Tibial nerve (tissue), 4 donors: Measurements from ENCODE around the gene TRIM8. TPM values are rescaled to one million over a fixed set of nuclear protein-coding genes. Genes with fewer than 3 reads are reported as not detected.

ENCODE experiments used
- DNase-seq, 2 donors: peaks; one replicate each; pipeline ENCODE4 v3.0.0-alpha.2; 2019; ENCODE audit warnings: low spot score in 2 of 2
- H3K27ac ChIP-seq, 4 donors: fragments of 200-600 bp; sonication (generic) in 3 of 4; one replicate each; pipeline ENCODE4 v1.5.1; 2017 to 2019; ENCODE audit warnings: mild to moderate bottlenecking in 1 of 4
- H3K27me3 ChIP-seq, 2 donors: fragments of 200-600 bp; sonication (generic) in 1 of 2; one replicate each; pipeline versions ENCODE4 v1.5.1 to v1.6.0; 2017 to 2019
- H3K36me3 ChIP-seq, 3 donors: fragments of 200-600 bp; sonication (generic); one replicate each; pipeline ENCODE4 v1.5.1; 2018 to 2019
- H3K4me1 ChIP-seq, 4 donors: fragments of 200-600 bp; sonication (generic) in 3 of 4; one replicate each; pipeline ENCODE4 v1.5.1; 2017 to 2019
- H3K4me3 ChIP-seq, 4 donors: fragments of 200-600 bp; sonication (generic) in 3 of 4; one replicate each; pipeline ENCODE4 v1.5.1; 2017 to 2019; ENCODE audit warnings: mild to moderate bottlenecking in 1 of 4, moderate library complexity in 1 of 4
- H3K9me3 ChIP-seq, 4 donors: fragments of 200-600 bp; sonication (generic) in 3 of 4; one replicate each; pipeline ENCODE4 v1.5.1; 2017 to 2019
- CTCF ChIP-seq, 5 experiments: fragments of 200-600 bp in 3 of 5; fragments of 450-650 bp in 2 of 5; sonication (generic) in 3 of 5; IDR thresholded peaks; one replicate each; pipeline ENCODE4 v1.5.1; 2016 to 2019; ENCODE audit warnings: antibody characterized with exemption in 5 of 5, mild to moderate bottlenecking in 3 of 5, moderate library complexity in 2 of 5
- EP300 ChIP-seq, 2 donors: sonication (generic); formaldehyde crosslinking; IDR thresholded peaks; one replicate each; pipeline ENCODE4 v1.6.1; 2017; ENCODE audit warnings: antibody characterized with exemption in 2 of 2, mild to moderate bottlenecking in 1 of 2
- POLR2A ChIP-seq, 2 donors: fragments of 450-650 bp; IDR thresholded peaks; one replicate each; pipeline ENCODE4 v1.6.1; 2017; ENCODE audit warnings: antibody characterized with exemption in 2 of 2, mild to moderate bottlenecking in 2 of 2, moderate library complexity in 2 of 2
- WGBS, 2 donors: methylation state at CpG; one replicate each; pipeline ENCODE4 v1.1.5; 2018; 5-methylcytosine and 5-hydroxymethylcytosine counted together
- total RNA-seq, 4 donors: library from RNA; depleted of rRNA; stranded (reverse); fragments of >200 nt; gene quantifications; one replicate each; pipeline ENCODE4 v1.1.0, GENCODE V29; 2016

TRIM8 gene
- total RNA-seq, 4 donors from 2014 or later = 156 to 206 (median 157) TPM

- DNase-seq = peak; percentile 68 to 76
- Histone ChIP-seq H3K9me3 (no peaks in the 10 kb centered on the region), H3K4me1 (peaks cover 0 to 39% (median 32%) of the 10 kb centered on the region in 4 donors), H3K27ac (peak overlapping the region; percentile 99 to 100 (median 99)), H3K4me3 (peak overlapping the region; percentile 88 to 99 (median 96)), H3K27me3 (no peaks in the 10 kb centered on the region), H3K36me3 (peaks cover 0 to 13% (median 0%) of the 10 kb centered on the region in 3 donors)
- 0% methylated on average over 13 to 42 of the region's 62 CpGs for WGBS, 2 donors
- TF ChIP-seq POLR2A (IDR thresholded peaks at IDR 0.05) (no peak), CTCF (IDR thresholded peaks at IDR 0.05) (peak; percentile 40 to 76 (median 61)), EP300 (IDR thresholded peaks at IDR 0.05) (peak in 1 of 2 donors; percentile 58)
Measured at GRCh38 chr10:102644646-102645387, 538 bp downstream of the TRIM8 start.

- Histone ChIP-seq H3K9me3 (no peaks in the 10 kb centered on the region), H3K4me3 (peak overlapping the region; percentile 88 to 99 (median 96)), H3K36me3 (peaks cover 0 to 15% (median 0%) of the 10 kb centered on the region in 3 donors), H3K27ac (peak overlapping the region; percentile 99 to 100 (median 99)), H3K27me3 (no peaks in the 10 kb centered on the region), H3K4me1 (peaks cover 0 to 44% (median 38%) of the 10 kb centered on the region in 4 donors)
- 0 to 3% methylated on average over 4 to 11 of the region's 12 CpGs for WGBS, 2 donors
- DNase-seq = peak; percentile 62 to 74
- TF ChIP-seq CTCF (IDR thresholded peaks at IDR 0.05) (no peak), EP300 (IDR thresholded peaks at IDR 0.05) (no peak), POLR2A (IDR thresholded peaks at IDR 0.05) (no peak)
Measured at GRCh38 chr10:102645388-102645740, 1.1 kb downstream of the TRIM8 start.

DNA sequence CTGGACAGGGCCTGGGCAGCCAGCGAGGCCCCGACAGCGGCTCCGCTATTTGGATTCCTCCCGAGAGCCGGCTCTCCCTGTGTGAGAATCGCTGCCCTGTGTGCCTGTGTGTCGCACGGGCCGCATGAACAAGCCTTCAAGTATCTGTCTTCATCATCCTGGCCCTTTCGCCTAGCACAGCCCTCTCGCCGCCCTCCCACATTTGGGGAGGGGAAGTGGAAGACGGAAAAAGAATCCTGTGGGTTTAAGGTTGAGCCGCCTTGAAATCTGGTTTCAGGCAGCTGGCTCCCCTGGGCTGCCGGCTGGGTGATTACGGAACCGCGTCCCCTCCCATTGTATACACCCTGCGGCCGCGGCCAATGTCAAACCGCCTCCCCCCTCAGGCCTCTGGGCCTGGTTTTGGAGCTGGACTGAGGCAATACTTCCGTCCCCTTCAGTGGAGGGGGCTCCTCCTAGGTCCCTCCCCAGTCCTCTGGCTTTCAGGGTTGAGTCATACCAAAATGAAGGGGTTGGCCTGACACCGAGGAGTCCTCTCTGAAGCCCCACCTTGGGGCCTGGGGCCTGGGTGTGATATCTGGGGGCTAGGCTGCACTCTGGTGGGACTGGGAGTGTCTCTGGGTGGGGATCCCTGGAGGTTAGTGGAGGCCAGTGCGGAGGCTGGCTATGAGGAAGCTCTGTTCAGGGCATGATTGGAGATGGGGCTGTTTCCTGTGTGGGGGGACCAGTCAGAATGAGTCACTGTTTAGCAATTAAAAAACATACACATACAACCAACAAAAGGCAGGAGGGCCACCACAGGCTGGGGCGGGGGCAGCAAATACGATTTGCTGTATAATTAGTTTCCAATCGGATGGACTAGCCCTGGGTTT lies 1.7 kb downstream of the TRIM8 start:
- peak in 2 of 5 experiments; percentile 37 to 38 for TF ChIP-seq CTCF (IDR thresholded peaks at IDR 0.05)
- peak; percentile 85 to 86 for TF ChIP-seq POLR2A (IDR thresholded peaks at IDR 0.05)
- peak; percentile 60 to 98 for TF ChIP-seq EP300 (IDR thresholded peaks at IDR 0.05)
- 0% methylated on average over 17 to 21 of the region's 29 CpGs for whole genome bisulfite sequencing, 2 donors
- H3K27me3 ChIP-seq = no peaks in the 10 kb centered on the region
- H3K36me3 ChIP-seq = peaks cover 0 to 21% (median 0%) of the 10 kb centered on the region in 3 donors
- no peaks in the 10 kb centered on the region for H3K9me3 ChIP-seq
- peak overlapping the region; percentile 88 to 99 (median 96) for H3K4me3 ChIP-seq
- H3K4me1 ChIP-seq = peaks cover 0 to 50% (median 44%) of the 10 kb centered on the region in 4 donors
- H3K27ac ChIP-seq = peak overlapping the region; percentile 99 to 100 (median 99)
- DNase-seq = peak; percentile 90 to 94

- peaks cover 0 to 25% (median 0%) of the 10 kb centered on the region in 3 donors for H3K36me3 ChIP-seq
- peak overlapping the region; percentile 88 to 99 (median 96) for H3K4me3 ChIP-seq
- DNase-seq = peak in 1 of 2 donors; percentile 66
- no peaks in the 10 kb centered on the region for H3K9me3 ChIP-seq
- no peak for TF ChIP-seq CTCF (IDR thresholded peaks at IDR 0.05)
- TF ChIP-seq EP300 (IDR thresholded peaks at IDR 0.05) = peak in 1 of 2 donors; percentile 16
- peaks cover 0 to 54% (median 52%) of the 10 kb centered on the region in 4 donors for H3K4me1 ChIP-seq
- peak overlapping the region; percentile 99 to 100 (median 99) for H3K27ac ChIP-seq
- H3K27me3 ChIP-seq = no peaks in the 10 kb centered on the region
- WGBS, 2 donors = 8 to 17% methylated on average over 17 to 18 of the region's 18 CpGs
Measured at GRCh38 chr10:102646610-102647442, 2.5 kb downstream of the TRIM8 start.
